ENCODE measurements around the gene MMP14. TPM values are rescaled to one million over a fixed set of nuclear protein-coding genes. Genes with fewer than 3 reads are reported as not detected.
"Not testable (repeated sequence)": the region's sequence is repeated elsewhere in the genome, so short reads cannot be mapped to it uniquely, and the experiment has no call there.

The MMP14 gene
- total RNA-seq, 3 donors from 2014 or later, result 84.4 to 361 (median 136) TPM

DNA sequence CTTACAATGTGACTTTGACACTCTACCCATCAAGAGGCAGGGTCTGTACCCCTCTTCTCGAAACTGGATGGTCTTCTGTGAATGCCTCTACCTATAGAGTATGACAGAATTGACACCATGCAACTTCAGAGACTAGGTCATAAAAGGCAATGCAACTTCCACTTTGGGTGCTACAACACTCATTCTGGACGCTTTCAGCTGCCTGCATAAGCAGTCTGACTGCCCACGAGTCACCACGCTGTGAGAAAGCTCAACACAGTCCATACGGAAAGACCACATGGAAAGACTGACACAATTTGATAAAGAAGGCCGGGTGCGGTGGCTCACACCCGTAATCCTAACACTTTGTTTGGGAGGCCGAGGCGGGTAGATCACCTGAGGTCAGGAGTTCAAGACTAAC is 36.0 kb upstream of the MMP14 start:
- H3K27ac ChIP-seq, result no peak overlapping the region
- no peaks in the 10 kb centered on the region for H3K9me3 ChIP-seq
- H3K4me1 ChIP-seq, result no peaks in the 10 kb centered on the region
- no peaks in the 10 kb centered on the region for H3K36me3 ChIP-seq
- TF ChIP-seq, protein P1, sequence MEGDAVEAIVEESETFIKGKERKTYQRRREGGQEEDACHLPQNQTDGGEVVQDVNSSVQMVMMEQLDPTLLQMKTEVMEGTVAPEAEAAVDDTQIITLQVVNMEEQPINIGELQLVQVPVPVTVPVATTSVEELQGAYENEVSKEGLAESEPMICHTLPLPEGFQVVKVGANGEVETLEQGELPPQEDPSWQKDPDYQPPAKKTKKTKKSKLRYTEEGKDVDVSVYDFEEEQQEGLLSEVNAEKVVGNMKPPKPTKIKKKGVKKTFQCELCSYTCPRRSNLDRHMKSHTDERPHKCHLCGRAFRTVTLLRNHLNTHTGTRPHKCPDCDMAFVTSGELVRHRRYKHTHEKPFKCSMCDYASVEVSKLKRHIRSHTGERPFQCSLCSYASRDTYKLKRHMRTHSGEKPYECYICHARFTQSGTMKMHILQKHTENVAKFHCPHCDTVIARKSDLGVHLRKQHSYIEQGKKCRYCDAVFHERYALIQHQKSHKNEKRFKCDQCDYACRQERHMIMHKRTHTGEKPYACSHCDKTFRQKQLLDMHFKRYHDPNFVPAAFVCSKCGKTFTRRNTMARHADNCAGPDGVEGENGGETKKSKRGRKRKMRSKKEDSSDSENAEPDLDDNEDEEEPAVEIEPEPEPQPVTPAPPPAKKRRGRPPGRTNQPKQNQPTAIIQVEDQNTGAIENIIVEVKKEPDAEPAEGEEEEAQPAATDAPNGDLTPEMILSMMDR (IDR thresholded peaks at IDR 0.05), result no peak
- TF ChIP-seq POLR2AphosphoS5 (IDR thresholded peaks at IDR 0.05) (no peak), POLR2A (IDR thresholded peaks at IDR 0.05) (no peak)
- no peak for DNase-seq (ENCODE audit: low spot score in 2 of 2)
- H3K4me3 ChIP-seq, result no peak overlapping the region
- no peaks in the 10 kb centered on the region for H3K27me3 ChIP-seq
- intact Hi-C loops (cut with DNase I; ENCODE audit: low total_unique reads), result no loop called here

DNA sequence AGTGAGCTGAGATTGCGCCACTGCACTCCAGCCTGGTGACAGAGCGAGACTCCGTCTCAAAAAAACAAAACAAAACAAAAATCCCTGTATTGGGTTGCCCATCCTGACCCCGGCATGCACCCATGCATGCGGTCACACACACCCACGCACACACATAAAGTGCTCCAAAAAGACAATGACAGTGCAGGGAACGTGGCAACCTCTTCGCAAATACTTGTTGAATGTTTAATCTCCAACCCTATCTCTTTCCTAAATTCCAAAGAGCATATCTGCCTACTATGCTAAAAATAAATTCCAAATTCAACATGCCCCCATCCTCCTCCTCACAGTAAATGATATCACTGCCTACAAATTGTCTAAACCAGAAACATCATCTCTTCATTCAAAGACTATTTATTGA is 34.7 kb upstream of the MMP14 start:
- no peak for DNase-seq (ENCODE audit: low spot score in 2 of 2)
- no peak overlapping the region for H3K27ac ChIP-seq
- H3K4me1 ChIP-seq, result no peaks in the 10 kb centered on the region
- no peaks in the 10 kb centered on the region for H3K27me3 ChIP-seq
- intact Hi-C loops (cut with DNase I; ENCODE audit: low total_unique reads), result no loop called here
- H3K36me3 ChIP-seq, result no peaks in the 10 kb centered on the region
- H3K4me3 ChIP-seq, result no peak overlapping the region
- TF ChIP-seq, protein P1 (IDR thresholded peaks at IDR 0.05), result no peak
- TF ChIP-seq POLR2A (IDR thresholded peaks at IDR 0.05) (no peak), POLR2AphosphoS5 (IDR thresholded peaks at IDR 0.05) (no peak)
- H3K9me3 ChIP-seq, result no peaks in the 10 kb centered on the region

DNA sequence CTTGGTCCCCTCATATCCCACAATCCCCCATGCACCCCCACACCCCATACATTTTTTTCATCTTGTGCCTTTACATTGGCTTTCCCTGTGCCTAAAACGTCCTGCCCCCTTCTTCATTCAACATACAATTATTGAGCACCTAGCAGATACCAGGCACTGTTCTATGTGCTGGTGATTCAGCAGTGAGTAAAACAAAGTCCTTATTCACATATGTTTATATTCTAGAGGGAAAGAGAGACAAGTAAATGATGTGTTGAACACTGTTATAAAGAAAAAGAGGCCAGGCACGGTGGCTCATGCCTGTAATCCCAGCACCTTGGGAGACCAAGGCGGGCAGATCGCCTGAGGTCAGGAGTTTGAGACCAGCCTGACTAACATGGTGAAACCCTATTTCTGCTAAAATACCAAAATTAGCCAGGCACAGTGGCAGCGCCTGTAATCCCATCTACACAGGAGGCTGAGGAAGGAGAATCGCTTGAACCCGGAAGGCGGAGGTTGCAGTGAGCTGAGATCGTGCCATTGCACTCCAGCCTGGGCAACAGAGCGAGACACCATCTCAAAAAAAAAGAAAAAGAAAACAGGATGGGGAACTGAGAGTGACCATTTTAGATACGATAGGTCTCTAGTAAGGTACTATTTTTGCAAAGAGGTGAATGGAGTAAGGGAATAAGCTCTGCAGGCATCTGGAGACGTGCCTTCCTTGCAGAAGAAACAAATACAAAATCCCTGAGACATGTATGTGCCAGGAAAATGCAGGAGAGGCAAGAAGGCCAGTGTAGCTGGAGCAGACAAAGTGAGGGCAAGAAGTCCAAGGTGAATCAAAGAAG is 33.3 kb upstream of the MMP14 start:
- intact Hi-C loops (cut with DNase I; ENCODE audit: low total_unique reads), result no loop called here
- Histone ChIP-seq H3K27ac (no peak overlapping the region), H3K27me3 (no peaks in the 10 kb centered on the region), H3K9me3 (no peaks in the 10 kb centered on the region), H3K36me3 (no peaks in the 10 kb centered on the region), H3K4me3 (no peak overlapping the region), H3K4me1 (no peaks in the 10 kb centered on the region)
- no peak for DNase-seq (ENCODE audit: low spot score in 2 of 2)
- no peak for TF ChIP-seq POLR2A (IDR thresholded peaks at IDR 0.05)
- TF ChIP-seq, protein P1 (IDR thresholded peaks at IDR 0.05), result no peak
- TF ChIP-seq POLR2AphosphoS5 (IDR thresholded peaks at IDR 0.05), result no peak

DNA sequence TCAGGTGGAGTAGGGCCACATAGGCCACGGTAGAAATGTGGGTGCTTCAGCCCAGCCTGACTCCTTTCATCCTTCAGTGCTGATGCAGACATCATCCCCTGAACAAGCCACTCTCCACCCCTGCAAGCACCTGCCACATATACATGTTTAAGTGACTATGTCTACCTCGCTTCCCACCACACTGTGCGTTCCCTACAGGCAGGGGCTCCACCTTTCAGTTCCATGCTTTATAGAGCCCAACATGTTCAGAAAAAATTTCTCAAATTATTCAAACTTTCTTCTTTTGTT is 32.8 kb upstream of the MMP14 start:
- Histone ChIP-seq H3K9me3 (no peaks in the 10 kb centered on the region), H3K4me3 (no peak overlapping the region), H3K27ac (no peak overlapping the region), H3K36me3 (no peaks in the 10 kb centered on the region), H3K4me1 (no peaks in the 10 kb centered on the region), H3K27me3 (no peaks in the 10 kb centered on the region)
- TF ChIP-seq, protein P1 (IDR thresholded peaks at IDR 0.05), result no peak
- TF ChIP-seq POLR2AphosphoS5 (IDR thresholded peaks at IDR 0.05) (no peak), POLR2A (IDR thresholded peaks at IDR 0.05) (no peak)
- intact Hi-C loops (cut with DNase I; ENCODE audit: low total_unique reads), result no loop called here
- no peak for DNase-seq (ENCODE audit: low spot score in 2 of 2)

DNA sequence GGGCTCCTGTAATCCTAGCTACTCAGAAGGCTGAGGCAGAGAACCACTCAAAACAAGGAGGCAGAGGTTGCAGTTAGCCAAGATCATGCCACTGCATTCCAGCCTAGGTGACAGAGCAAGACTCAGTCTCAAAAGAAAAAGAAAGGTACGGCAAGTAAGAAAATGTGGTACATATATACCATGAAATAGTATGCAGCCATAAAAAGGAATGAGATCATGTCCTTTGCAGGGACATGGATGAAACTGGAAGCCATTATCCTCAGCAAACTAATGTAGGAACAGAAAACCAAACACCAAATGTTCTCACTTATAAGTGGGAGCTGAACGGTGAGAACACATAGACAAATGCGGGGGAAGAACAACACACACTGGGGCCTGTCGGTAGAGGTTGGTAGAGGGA is 31.1 kb upstream of the MMP14 start:
- H3K4me1 ChIP-seq; intact Hi-C loops (cut with DNase I; ENCODE audit: low total_unique reads); H3K27ac ChIP-seq; H3K9me3 ChIP-seq; H3K27me3 ChIP-seq; DNase-seq (ENCODE audit: low spot score in 2 of 2); H3K36me3 ChIP-seq; H3K4me3 ChIP-seq: not testable (repeated sequence)
